ENCODE results near the gene GTPBP1.

Gene GTPBP1

GRCh38 chr22:38727123-38727522 lies 21.4 kb downstream of the GTPBP1 start:
- DNase-seq (ENCODE audit: extremely low read depth, low read depth) = no peak
- TF ChIP-seq CTCF (IDR thresholded peaks at IDR 0.05; ENCODE audit: low read depth, low read length) = no peak

GRCh38 chr22:38727530-38728451 lies 22.0 kb downstream of the GTPBP1 start:
- DNase-seq (ENCODE audit: extremely low read depth, low read depth) = no peak
- TF ChIP-seq CTCF (IDR thresholded peaks at IDR 0.05; ENCODE audit: low read depth, low read length) = no peak

- TF ChIP-seq CTCF (IDR thresholded peaks at IDR 0.05; ENCODE audit: low read depth, low read length) = no peak
- no peak for DNase-seq (ENCODE audit: extremely low read depth, low read depth)
Observed at GRCh38 chr22:38728871-38729796, 23.4 kb downstream of the GTPBP1 start.

- no peak for DNase-seq (ENCODE audit: extremely low read depth, low read depth)
- TF ChIP-seq CTCF (IDR thresholded peaks at IDR 0.05; ENCODE audit: low read depth, low read length) = no peak
Observed at GRCh38 chr22:38729946-38730345, 24.2 kb downstream of the GTPBP1 start.

- DNase-seq (ENCODE audit: extremely low read depth, low read depth) = no peak
Observed at GRCh38 chr22:38730411-38730871, 24.7 kb downstream of the GTPBP1 start.

GRCh38 chr22:38731703-38732161 lies 26.0 kb downstream of the GTPBP1 start:
- TF ChIP-seq CTCF (IDR thresholded peaks at IDR 0.05; ENCODE audit: low read depth, low read length) = no peak
- no peak for DNase-seq (ENCODE audit: extremely low read depth, low read depth)

More at GRCh38 chr22:38730411-38730871, 24.7 kb downstream of the GTPBP1 start:
- no peak for TF ChIP-seq CTCF (IDR thresholded peaks at IDR 0.05; ENCODE audit: low read depth, low read length)
